NB4 (cell line): ENCODE measurements around the gene ALB.

ENCODE experiments used
- DNase-seq: peaks from one replicate; pipeline ENCODE4 v3.0.0; 2010; ENCODE audit warnings: low read depth
- H3K4me3 ChIP-seq: one replicate; pipeline ENCODE4 v1.5.1; 2011; ENCODE audit warnings: mild to moderate bottlenecking, low read depth, low read length, moderate library complexity
- MYC ChIP-seq: IDR thresholded peaks from 2 replicates; pipeline ENCODE4 v1.6.1; 2011; ENCODE audit warnings: low read depth, low read length
- POLR2A ChIP-seq: IDR thresholded peaks from 2 replicates; pipeline ENCODE4 v1.6.1; 2011; ENCODE audit warnings: mild to moderate bottlenecking; ENCODE audit not compliant: insufficient read length; ENCODE audit errors: extremely low read depth
- TF ChIP-seq, protein P1 (sequence below): IDR thresholded peaks from one replicate; pipeline ENCODE4 v1.5.1; 2012; ENCODE audit warnings: low read depth, low read length
- TF ChIP-seq, protein P2 (sequence below): IDR thresholded peaks from 2 replicates; pipeline ENCODE4 v1.6.1; 2011; ENCODE audit warnings: low read depth, low read length

The ALB gene

DNA sequence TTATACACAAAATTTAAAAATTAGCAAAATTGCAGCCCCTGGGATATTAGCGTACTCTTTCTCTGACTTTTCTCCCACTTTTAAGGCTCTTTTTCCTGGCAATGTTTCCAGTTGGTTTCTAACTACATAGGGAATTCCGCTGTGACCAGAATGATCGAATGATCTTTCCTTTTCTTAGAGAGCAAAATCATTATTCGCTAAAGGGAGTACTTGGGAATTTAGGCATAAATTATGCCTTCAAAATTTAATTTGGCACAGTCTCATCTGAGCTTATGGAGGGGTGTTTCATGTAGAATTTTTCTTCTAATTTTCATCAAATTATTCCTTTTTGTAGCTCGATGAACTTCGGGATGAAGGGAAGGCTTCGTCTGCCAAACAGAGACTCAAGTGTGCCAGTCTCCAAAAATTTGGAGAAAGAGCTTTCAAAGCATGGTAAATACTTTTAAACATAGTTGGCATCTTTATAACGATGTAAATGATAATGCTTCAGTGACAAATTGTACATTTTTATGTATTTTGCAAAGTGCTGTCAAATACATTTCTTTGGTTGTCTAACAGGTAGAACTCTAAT is 6.0 kb downstream of the ALB start:
- no peak overlapping the region for H3K4me3 ChIP-seq
- TF ChIP-seq POLR2A = no peak
- TF ChIP-seq, protein P1, sequence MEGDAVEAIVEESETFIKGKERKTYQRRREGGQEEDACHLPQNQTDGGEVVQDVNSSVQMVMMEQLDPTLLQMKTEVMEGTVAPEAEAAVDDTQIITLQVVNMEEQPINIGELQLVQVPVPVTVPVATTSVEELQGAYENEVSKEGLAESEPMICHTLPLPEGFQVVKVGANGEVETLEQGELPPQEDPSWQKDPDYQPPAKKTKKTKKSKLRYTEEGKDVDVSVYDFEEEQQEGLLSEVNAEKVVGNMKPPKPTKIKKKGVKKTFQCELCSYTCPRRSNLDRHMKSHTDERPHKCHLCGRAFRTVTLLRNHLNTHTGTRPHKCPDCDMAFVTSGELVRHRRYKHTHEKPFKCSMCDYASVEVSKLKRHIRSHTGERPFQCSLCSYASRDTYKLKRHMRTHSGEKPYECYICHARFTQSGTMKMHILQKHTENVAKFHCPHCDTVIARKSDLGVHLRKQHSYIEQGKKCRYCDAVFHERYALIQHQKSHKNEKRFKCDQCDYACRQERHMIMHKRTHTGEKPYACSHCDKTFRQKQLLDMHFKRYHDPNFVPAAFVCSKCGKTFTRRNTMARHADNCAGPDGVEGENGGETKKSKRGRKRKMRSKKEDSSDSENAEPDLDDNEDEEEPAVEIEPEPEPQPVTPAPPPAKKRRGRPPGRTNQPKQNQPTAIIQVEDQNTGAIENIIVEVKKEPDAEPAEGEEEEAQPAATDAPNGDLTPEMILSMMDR = no peak
- TF ChIP-seq MYC = no peak
- TF ChIP-seq, protein P2, sequence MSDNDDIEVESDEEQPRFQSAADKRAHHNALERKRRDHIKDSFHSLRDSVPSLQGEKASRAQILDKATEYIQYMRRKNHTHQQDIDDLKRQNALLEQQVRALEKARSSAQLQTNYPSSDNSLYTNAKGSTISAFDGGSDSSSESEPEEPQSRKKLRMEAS = no peak
- no peak for DNase-seq

DNA sequence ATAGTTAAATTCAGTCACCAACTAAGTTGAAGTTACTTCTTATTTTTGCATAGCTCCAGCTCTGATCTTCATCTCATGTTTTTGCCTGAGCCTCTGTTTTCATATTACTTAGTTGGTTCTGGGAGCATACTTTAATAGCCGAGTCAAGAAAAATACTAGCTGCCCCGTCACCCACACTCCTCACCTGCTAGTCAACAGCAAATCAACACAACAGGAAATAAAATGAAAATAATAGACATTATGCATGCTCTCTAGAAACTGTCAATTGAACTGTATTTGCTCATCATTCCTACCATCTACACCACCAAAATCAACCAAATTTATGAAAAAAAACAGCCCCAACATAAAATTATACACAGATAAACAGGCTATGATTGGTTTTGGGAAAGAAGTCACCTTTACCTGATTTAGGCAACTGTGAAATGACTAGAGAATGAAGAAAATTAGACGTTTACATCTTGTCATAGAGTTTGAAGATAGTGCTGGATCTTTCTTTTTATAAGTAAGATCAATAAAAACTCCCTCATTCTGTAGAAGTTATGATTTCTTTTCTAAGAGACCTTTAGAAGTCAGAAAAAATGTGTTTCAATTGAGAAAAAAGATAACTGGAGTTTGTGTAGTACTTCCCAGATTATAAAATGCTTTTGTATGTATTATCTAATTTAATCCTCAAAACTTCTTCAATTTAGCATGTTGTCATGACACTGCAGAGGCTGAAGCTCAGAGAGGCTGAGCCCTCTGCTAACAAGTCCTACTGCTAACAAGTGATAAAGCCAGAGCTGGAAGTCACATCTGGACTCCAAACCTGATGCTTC is 7.0 kb downstream of the ALB start:
- TF ChIP-seq MYC (no peak), POLR2A (no peak)
- TF ChIP-seq, protein P2 = no peak
- TF ChIP-seq, protein P1 = no peak
- no peak for DNase-seq
- no peak overlapping the region for H3K4me3 ChIP-seq

DNA sequence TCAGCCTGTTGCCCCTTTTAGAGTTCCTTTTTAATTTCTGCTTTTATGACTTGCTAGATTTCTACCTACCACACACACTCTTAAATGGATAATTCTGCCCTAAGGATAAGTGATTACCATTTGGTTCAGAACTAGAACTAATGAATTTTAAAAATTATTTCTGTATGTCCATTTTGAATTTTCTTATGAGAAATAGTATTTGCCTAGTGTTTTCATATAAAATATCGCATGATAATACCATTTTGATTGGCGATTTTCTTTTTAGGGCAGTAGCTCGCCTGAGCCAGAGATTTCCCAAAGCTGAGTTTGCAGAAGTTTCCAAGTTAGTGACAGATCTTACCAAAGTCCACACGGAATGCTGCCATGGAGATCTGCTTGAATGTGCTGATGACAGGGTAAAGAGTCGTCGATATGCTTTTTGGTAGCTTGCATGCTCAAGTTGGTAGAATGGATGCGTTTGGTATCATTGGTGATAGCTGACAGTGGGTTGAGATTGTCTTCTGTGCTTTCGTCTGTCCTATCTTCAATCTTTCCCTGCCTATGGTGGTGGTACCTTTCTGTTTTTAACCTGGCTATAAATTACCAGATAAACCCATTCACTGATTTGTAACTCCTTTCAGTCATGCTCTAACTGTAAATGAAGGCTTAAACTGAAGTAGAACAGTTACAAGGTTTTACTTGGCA is 7.8 kb downstream of the ALB start:
- TF ChIP-seq POLR2A (no peak), MYC (no peak)
- TF ChIP-seq, protein P1 = no peak
- TF ChIP-seq, protein P2 = no peak

DNA sequence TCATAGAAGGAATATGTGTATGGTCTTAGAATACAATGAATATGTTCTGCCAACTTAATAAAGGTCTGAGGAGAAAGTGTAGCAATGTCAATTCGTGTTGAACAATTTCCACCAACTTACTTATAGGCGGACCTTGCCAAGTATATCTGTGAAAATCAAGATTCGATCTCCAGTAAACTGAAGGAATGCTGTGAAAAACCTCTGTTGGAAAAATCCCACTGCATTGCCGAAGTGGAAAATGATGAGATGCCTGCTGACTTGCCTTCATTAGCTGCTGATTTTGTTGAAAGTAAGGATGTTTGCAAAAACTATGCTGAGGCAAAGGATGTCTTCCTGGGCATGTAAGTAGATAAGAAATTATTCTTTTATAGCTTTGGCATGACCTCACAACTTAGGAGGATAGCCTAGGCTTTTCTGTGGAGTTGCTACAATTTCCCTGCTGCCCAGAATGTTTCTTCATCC is 9.2 kb downstream of the ALB start:
- no peak for DNase-seq
- TF ChIP-seq, protein P2 = no peak
- TF ChIP-seq POLR2A = no peak
- TF ChIP-seq, protein P1 = no peak
- no peak for TF ChIP-seq MYC
- H3K4me3 ChIP-seq = no peak overlapping the region

More for the DNA sequence above, 7.8 kb downstream of the ALB start:
- no peak for DNase-seq
- H3K4me3 ChIP-seq = no peak overlapping the region

DNA sequence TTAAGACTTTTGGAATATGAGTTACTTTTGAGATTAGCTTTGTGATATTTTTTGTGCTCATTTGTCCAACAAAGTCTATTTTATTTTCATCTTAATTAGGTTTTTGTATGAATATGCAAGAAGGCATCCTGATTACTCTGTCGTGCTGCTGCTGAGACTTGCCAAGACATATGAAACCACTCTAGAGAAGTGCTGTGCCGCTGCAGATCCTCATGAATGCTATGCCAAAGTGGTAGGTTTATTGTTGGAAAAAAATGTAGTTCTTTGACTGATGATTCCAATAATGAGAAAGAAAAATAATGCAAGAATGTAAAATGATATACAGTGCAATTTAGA is 10.8 kb downstream of the ALB start:
- no peak for TF ChIP-seq MYC
- no peak for TF ChIP-seq POLR2A
- TF ChIP-seq, protein P2 = no peak
- TF ChIP-seq, protein P1 = no peak
- no peak for DNase-seq
- no peak overlapping the region for H3K4me3 ChIP-seq
